ENCODE measurements around the gene MSRB3. TPM values are rescaled to one million over a fixed set of nuclear protein-coding genes. Genes with fewer than 3 reads are reported as not detected.

Gene MSRB3
- total and polyA plus RNA-seq, 10 of the 15 experiments (the other 5 are each of a cell fraction or from before 2014, with no cell fraction given): 0.07 to 2.7 (median 1.3) TPM

- Histone ChIP-seq H3K36me3 (ENCODE audit: control insufficient read depth in 2 of 2, insufficient read depth in 2 of 2, low read length in 1 of 2) (no peaks in the 10 kb centered on the region), H3K4me2 (ENCODE audit: control insufficient read depth, insufficient read depth) (no peak overlapping the region), H3K27me3 (replicated peaks in 1 of 2; ENCODE audit: control insufficient read depth in 2 of 2, insufficient read depth in 2 of 2, low read length in 1 of 2) (no peaks in the 10 kb centered on the region), H3K27ac (ENCODE audit: control insufficient read depth, insufficient read depth) (no peak overlapping the region), H2AFZ (ENCODE audit: control insufficient read depth, low read depth, low read length) (no peak overlapping the region), H3K4me3 (no peak overlapping the region), H4K20me1 (ENCODE audit: control insufficient read depth, insufficient read depth) (no peaks in the 10 kb centered on the region), H3K4me1 (ENCODE audit: control insufficient read depth, insufficient read depth, low read length) (no peaks in the 10 kb centered on the region), H3K9me3 (replicated peaks; ENCODE audit: control insufficient read depth, insufficient read depth, low read length) (no peaks in the 10 kb centered on the region), H3K79me2 (ENCODE audit: control insufficient read depth, insufficient read depth, low read length) (no peaks in the 10 kb centered on the region), H3K9ac (ENCODE audit: control insufficient read depth, insufficient read depth, low read length) (no peak overlapping the region)
- TF ChIP-seq CEBPZ (IDR thresholded peaks at IDR 0.05; ENCODE audit: low read depth, low read length) (no peak), SMAD1 (IDR thresholded peaks at IDR 0.05; ENCODE audit: low read depth, partially characterized antibody) (no peak), NFIC (IDR thresholded peaks at IDR 0.05; ENCODE audit: low read depth, low read length) (no peak), NFXL1 (IDR thresholded peaks at IDR 0.05; ENCODE audit: borderline replicate concordance) (no peak), CREB1 (IDR thresholded peaks at IDR 0.05; ENCODE audit: low read depth) (no peak), ZNF24 (IDR thresholded peaks at IDR 0.05) (no peak), POLR2AphosphoS5 (IDR thresholded peaks at IDR 0.05; ENCODE audit: low read length) (no peak), SREBF1 (IDR thresholded peaks at IDR 0.05; ENCODE audit: low read length) (no peak), ZNF622 (IDR thresholded peaks at IDR 0.05) (no peak), SUPT20H (IDR thresholded peaks at IDR 0.05; ENCODE audit: borderline replicate concordance, control insufficient read depth, low read depth, low read length) (no peak), EED (IDR thresholded peaks at IDR 0.05; ENCODE audit: low read depth) (no peak)
- TF ChIP-seq, protein P1, sequence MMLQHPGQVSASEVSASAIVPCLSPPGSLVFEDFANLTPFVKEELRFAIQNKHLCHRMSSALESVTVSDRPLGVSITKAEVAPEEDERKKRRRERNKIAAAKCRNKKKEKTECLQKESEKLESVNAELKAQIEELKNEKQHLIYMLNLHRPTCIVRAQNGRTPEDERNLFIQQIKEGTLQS (IDR thresholded peaks at IDR 0.05; ENCODE audit: borderline replicate concordance, extremely low read depth, low read depth, low read length): no peak
- ChIA-PET RAD21 (ENCODE audit: unreplicated experiment) (no interaction called here), POLR2A (no interaction called here), CTCF (no interaction called here), SMC1A (ENCODE audit: uncharacterized antibody, unreplicated experiment) (no interaction called here)
- no peak for DNase-seq (ENCODE audit: low read depth, low spot score)
- intact Hi-C loops (cut with micrococcal nuclease; ENCODE audit: unreplicated experiment) (no loop called here), in situ Hi-C loops (cut with MboI) (no loop called here)
- ATAC-seq: no peak
- WGBS (ENCODE audit: insufficient coverage, insufficient replicate concordance, low lambda C conversion rate, missing lambda C conversion rate): 48% methylated on average over 5 of the region's 5 CpGs
- no TSS peak for BruUV-seq (replicated peaks)
- FAIRE-seq: no peak
Measured at GRCh38 chr12:65333649-65334048, 55.2 kb downstream of the MSRB3 start.

Data from GM12878 (cell line).